HCT116 (cell line): ENCODE data around the gene TAS2R5. TPM values are rescaled to one million over a fixed set of nuclear protein-coding genes. Genes with fewer than 3 reads are reported as not detected.

ENCODE experiments used
- ATAC-seq: fragments of 200-7000 bp; cut with Tn5 transposase; 2 replicates; pipeline ENCODE4 v1.9.1; 2020; ENCODE audit warnings: mild to moderate bottlenecking, moderate library complexity
- BruUV-seq: library from RNA; stranded (reverse); fragments of 400-500 nt; replicated peaks from 2 replicates; lab custom pipeline; 2021; lab: Mats Ljungman, UMichigan
- CTCF ChIA-PET: fragments of 300-600 bp; sonication (Branson Sonifier 250); formaldehyde crosslinking; loops from one replicate; lab custom pipeline; 2021; ENCODE audit warnings: antibody characterized with exemption; lab: Charles Lee
- POLR2A ChIA-PET: fragments of 300-600, 350-600 bp; sonication (Branson Sonifier 250); formaldehyde crosslinking; loops from one replicate; lab custom pipeline; 2021; ENCODE audit warnings: antibody characterized with exemption; lab: Charles Lee
- RAD21 ChIA-PET, 2 experiments: fragments of 300-600 bp; sonication (Branson Sonifier 250); formaldehyde crosslinking; loops; one replicate each; lab custom pipeline; 2023; ENCODE audit warnings: low total read pairs in 2 of 2; ENCODE audit not compliant: uncharacterized antibody in 2 of 2, unreplicated experiment in 2 of 2, low non-redundant PET in 1 of 2; lab: Charles Lee
- DNase-seq: peaks from one replicate; pipeline ENCODE4 v3.0.0-alpha.2; 2010; ENCODE audit warnings: low read depth, low spot score
- H2AFZ ChIP-seq: fragments of 200-600 bp; shearing (Covaris generic), sonication (generic); 2 replicates; pipeline ENCODE4 v1.6.1; 2017; ENCODE audit warnings: low read depth, mixed run types, mixed read lengths, antibody characterized with exemption, low read length; ENCODE audit not compliant: poor library complexity, severe bottlenecking
- H3K27ac ChIP-seq: 2 replicates; pipeline ENCODE4 v1.5.1; 2012; ENCODE audit warnings: low read depth, low read length
- H3K27me3 ChIP-seq: fragments of 200-600 bp; sonication (generic); 2 replicates; pipeline ENCODE4 v1.6.1; 2016; ENCODE audit warnings: mixed run types, low read length, mixed read lengths; ENCODE audit not compliant: insufficient read depth
- H3K36me3 ChIP-seq, 2 experiments: fragments of 200-500 bp in 1 of 2; fragments of 200-600 bp in 1 of 2; sonication (Bioruptor generic) in 1 of 2; sonication (generic) in 1 of 2; 2 replicates each; pipeline versions ENCODE4 v1.5.1 to v1.6.1; 2014 to 2016; ENCODE audit warnings: low read length in 2 of 2, inconsistent platforms in 1 of 2, mixed read lengths in 1 of 2, mixed run types in 1 of 2; ENCODE audit not compliant: insufficient read depth in 2 of 2, control insufficient read depth in 1 of 2
- H3K4me1 ChIP-seq, 2 experiments: fragments of 200-600 bp in 1 of 2; sonication (generic) in 1 of 2; 2 replicates each; pipeline versions ENCODE4 v1.5.1 to v1.6.1; 2012 to 2017; ENCODE audit warnings: low read length in 2 of 2, inconsistent platforms in 1 of 2, mild to moderate bottlenecking in 1 of 2, mixed read lengths in 1 of 2, mixed run types in 1 of 2, moderate library complexity in 1 of 2; ENCODE audit not compliant: insufficient read depth in 2 of 2, control insufficient read depth in 1 of 2
- H3K4me2 ChIP-seq: fragments of 200-600 bp; sonication (generic); 2 replicates; pipeline ENCODE4 v1.6.1; 2017; ENCODE audit warnings: mixed run types, low read length, mixed read lengths
- H3K4me3 ChIP-seq, 2 experiments: fragments of 200-600 bp in 1 of 2; sonication (generic) in 1 of 2; replicated peaks in 1 of 2; 2 replicates each; pipeline ENCODE4 v1.5.1; 2011 to 2016; ENCODE audit warnings: low read length in 2 of 2, control low read depth in 1 of 2, low read depth in 1 of 2, mild to moderate bottlenecking in 1 of 2, mixed read lengths in 1 of 2, mixed run types in 1 of 2
- H3K79me2 ChIP-seq: fragments of 200-600 bp; sonication (generic); 2 replicates; pipeline ENCODE4 v1.6.1; 2017; ENCODE audit warnings: mild to moderate bottlenecking, mixed run types, low read length, moderate library complexity, mixed read lengths; ENCODE audit not compliant: insufficient read depth
- H3K9ac ChIP-seq: fragments of 200-600 bp; sonication (generic); 2 replicates; pipeline ENCODE4 v1.6.1; 2016; ENCODE audit warnings: low read length, mixed read lengths
- H3K9me2 ChIP-seq: fragments of 200-600 bp; sonication (generic), shearing (Covaris generic); 2 replicates; pipeline ENCODE4 v1.6.1; 2017; ENCODE audit warnings: mixed run types, mild to moderate bottlenecking, moderate library complexity; ENCODE audit not compliant: insufficient read depth
- H3K9me3 ChIP-seq, 2 experiments: fragments of 200-500 bp in 1 of 2; fragments of 200-600 bp in 1 of 2; sonication (Bioruptor generic) in 1 of 2; sonication (generic) in 1 of 2; 2 replicates each; pipeline ENCODE4 v1.6.1; 2014 to 2017; ENCODE audit warnings: low read length in 2 of 2, mixed read lengths in 2 of 2, inconsistent platforms in 1 of 2, low read depth in 1 of 2, mild to moderate bottlenecking in 1 of 2, mixed run types in 1 of 2, moderate library complexity in 1 of 2; ENCODE audit not compliant: control insufficient read depth in 1 of 2, insufficient read depth in 1 of 2
- H4K20me1 ChIP-seq: fragments of 200-600 bp; sonication (generic), shearing (Covaris generic); 2 replicates; pipeline ENCODE4 v1.6.1; 2017; ENCODE audit warnings: mixed run types, mild to moderate bottlenecking, moderate library complexity; ENCODE audit not compliant: insufficient read depth
- EGR1 ChIP-seq: IDR thresholded peaks from 2 replicates; pipeline ENCODE4 v1.6.1; 2012; ENCODE audit warnings: low read depth
- ELF1 ChIP-seq: IDR thresholded peaks from 2 replicates; pipeline ENCODE4 v1.6.1; 2012; ENCODE audit warnings: low read depth, borderline replicate concordance
- FOSL1 ChIP-seq: IDR thresholded peaks from 2 replicates; pipeline ENCODE4 v1.6.1; 2012; ENCODE audit warnings: low read depth
- POLR2AphosphoS5 ChIP-seq: IDR thresholded peaks from 2 replicates; pipeline ENCODE4 v1.6.1; 2011; ENCODE audit warnings: mild to moderate bottlenecking, low read depth, low read length, moderate library complexity
- RAD21 ChIP-seq: IDR thresholded peaks from 2 replicates; pipeline ENCODE4 v1.6.1; 2012; ENCODE audit warnings: low read depth, mild to moderate bottlenecking
- SIN3A ChIP-seq: IDR thresholded peaks from 2 replicates; pipeline ENCODE4 v1.6.1; 2012; ENCODE audit warnings: low read depth
- SRF ChIP-seq: IDR thresholded peaks from 2 replicates; pipeline ENCODE4 v1.6.1; 2012; ENCODE audit warnings: low read depth
- intact Hi-C: fragments of 100-400 bp; cut with micrococcal nuclease; formaldehyde crosslinking; loops from 2 replicates; pipeline ENCODE4 v1.10.0; 2022
- total RNA-seq: library from RNA; stranded (reverse); gene quantifications from one replicate; pipeline ENCODE4 v1.2.1, GENCODE V29; 2021; ENCODE audit not compliant: unreplicated experiment
- TF ChIP-seq, protein P1 (sequence below), 3 experiments: fragments of 200-600 bp in 1 of 3; sonication (generic) in 1 of 3; IDR thresholded peaks in 2 of 3; conservative IDR thresholded peaks in 1 of 3; 2 replicates each; pipeline ENCODE4 v1.5.1; 2012 to 2017; ENCODE audit warnings: low read depth in 2 of 3, low read length in 2 of 3, antibody characterized with exemption in 1 of 3, borderline replicate concordance in 1 of 3, control low read depth in 1 of 3, mild to moderate bottlenecking in 1 of 3, mixed read lengths in 1 of 3, mixed run types in 1 of 3, moderate library complexity in 1 of 3; ENCODE audit not compliant: insufficient read depth in 1 of 3
- TF ChIP-seq, protein P2 (sequence below): IDR thresholded peaks from 2 replicates; pipeline ENCODE4 v1.6.1; 2012
- TF ChIP-seq, protein P3 (sequence below): IDR thresholded peaks from 2 replicates; pipeline ENCODE4 v1.6.1; 2012; ENCODE audit warnings: low read depth

TAS2R5 gene
- total RNA-seq, 1 experiment from 2014 or later: 1.7 TPM

DNA sequence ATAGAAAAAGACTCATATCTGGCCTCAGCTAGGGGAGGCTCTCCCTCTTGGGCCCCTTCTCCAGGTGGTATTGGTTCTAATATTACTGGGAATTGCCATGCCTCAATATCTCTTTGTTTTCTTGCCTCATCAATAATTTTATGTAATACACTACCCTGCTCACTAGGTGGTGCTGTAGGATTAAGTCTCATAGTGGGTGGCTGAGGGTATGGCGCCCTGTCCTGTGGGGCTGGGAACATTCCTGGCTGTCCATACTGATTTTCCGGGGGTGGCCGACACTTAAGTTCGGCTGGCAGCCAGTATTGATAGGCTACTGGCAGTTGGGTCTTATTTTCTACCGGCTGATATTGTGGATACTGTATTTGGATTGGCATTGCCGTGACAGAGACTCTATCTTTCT lies 35.1 kb upstream of the TAS2R5 start:
- no peaks in the 10 kb centered on the region for H3K27me3 ChIP-seq
- peaks cover 3 to 9% of the 10 kb centered on the region in 2 experiments; a peak in 2 of 4 replicates for H3K9me3 ChIP-seq
- ChIA-PET POLR2A (no interaction called here), CTCF (no interaction called here), RAD21 (no interaction called here)
- no peak overlapping the region for H3K9ac ChIP-seq
- TF ChIP-seq SIN3A (no peak), ELF1 (no peak), RAD21 (peak; percentile 35), POLR2AphosphoS5 (no peak), SRF (no peak), EGR1 (no peak), FOSL1 (no peak)
- TF ChIP-seq, protein P1, sequence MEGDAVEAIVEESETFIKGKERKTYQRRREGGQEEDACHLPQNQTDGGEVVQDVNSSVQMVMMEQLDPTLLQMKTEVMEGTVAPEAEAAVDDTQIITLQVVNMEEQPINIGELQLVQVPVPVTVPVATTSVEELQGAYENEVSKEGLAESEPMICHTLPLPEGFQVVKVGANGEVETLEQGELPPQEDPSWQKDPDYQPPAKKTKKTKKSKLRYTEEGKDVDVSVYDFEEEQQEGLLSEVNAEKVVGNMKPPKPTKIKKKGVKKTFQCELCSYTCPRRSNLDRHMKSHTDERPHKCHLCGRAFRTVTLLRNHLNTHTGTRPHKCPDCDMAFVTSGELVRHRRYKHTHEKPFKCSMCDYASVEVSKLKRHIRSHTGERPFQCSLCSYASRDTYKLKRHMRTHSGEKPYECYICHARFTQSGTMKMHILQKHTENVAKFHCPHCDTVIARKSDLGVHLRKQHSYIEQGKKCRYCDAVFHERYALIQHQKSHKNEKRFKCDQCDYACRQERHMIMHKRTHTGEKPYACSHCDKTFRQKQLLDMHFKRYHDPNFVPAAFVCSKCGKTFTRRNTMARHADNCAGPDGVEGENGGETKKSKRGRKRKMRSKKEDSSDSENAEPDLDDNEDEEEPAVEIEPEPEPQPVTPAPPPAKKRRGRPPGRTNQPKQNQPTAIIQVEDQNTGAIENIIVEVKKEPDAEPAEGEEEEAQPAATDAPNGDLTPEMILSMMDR (IDR thresholded peaks at IDR 0.05 in 2 of 3, conservative IDR thresholded peaks at IDR 0.05 in 1 of 3; ENCODE audit: borderline replicate concordance in 1 of 3, insufficient read depth in 1 of 3, low read depth in 2 of 3, low read length in 2 of 3): peak; percentile 11 to 67 (median 56); a peak in 4 of 6 replicates
- TF ChIP-seq, protein P2, sequence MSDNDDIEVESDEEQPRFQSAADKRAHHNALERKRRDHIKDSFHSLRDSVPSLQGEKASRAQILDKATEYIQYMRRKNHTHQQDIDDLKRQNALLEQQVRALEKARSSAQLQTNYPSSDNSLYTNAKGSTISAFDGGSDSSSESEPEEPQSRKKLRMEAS: no peak
- TF ChIP-seq, protein P3, sequence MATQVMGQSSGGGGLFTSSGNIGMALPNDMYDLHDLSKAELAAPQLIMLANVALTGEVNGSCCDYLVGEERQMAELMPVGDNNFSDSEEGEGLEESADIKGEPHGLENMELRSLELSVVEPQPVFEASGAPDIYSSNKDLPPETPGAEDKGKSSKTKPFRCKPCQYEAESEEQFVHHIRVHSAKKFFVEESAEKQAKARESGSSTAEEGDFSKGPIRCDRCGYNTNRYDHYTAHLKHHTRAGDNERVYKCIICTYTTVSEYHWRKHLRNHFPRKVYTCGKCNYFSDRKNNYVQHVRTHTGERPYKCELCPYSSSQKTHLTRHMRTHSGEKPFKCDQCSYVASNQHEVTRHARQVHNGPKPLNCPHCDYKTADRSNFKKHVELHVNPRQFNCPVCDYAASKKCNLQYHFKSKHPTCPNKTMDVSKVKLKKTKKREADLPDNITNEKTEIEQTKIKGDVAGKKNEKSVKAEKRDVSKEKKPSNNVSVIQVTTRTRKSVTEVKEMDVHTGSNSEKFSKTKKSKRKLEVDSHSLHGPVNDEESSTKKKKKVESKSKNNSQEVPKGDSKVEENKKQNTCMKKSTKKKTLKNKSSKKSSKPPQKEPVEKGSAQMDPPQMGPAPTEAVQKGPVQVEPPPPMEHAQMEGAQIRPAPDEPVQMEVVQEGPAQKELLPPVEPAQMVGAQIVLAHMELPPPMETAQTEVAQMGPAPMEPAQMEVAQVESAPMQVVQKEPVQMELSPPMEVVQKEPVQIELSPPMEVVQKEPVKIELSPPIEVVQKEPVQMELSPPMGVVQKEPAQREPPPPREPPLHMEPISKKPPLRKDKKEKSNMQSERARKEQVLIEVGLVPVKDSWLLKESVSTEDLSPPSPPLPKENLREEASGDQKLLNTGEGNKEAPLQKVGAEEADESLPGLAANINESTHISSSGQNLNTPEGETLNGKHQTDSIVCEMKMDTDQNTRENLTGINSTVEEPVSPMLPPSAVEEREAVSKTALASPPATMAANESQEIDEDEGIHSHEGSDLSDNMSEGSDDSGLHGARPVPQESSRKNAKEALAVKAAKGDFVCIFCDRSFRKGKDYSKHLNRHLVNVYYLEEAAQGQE: no peak
- no peaks in the 10 kb centered on the region for H4K20me1 ChIP-seq
- no peak overlapping the region for H3K4me2 ChIP-seq
- H2AFZ ChIP-seq: no peak overlapping the region
- H3K27ac ChIP-seq: no peak overlapping the region
- ATAC-seq (peak; percentile 75), DNase-seq (no peak)
- no peaks in the 10 kb centered on the region for H3K9me2 ChIP-seq
- H3K79me2 ChIP-seq: peaks cover 20% of the 10 kb centered on the region; the same call in 1 of the 2 replicates
- H3K4me1 ChIP-seq: no peaks in the 10 kb centered on the region
- no peak overlapping the region for H3K4me3 ChIP-seq
- BruUV-seq: no TSS peak
- intact Hi-C loops: loop anchor here (5.0 kb wide), 1 partner anchor 432 kb away; no protein-coding TSS in a partner anchor
- H3K36me3 ChIP-seq: peaks cover 31 to 62% of the 10 kb centered on the region in 2 experiments
